NCI-H2196 treated with DMSO at 0.1 percent for 48 hours (cell line): ENCODE results near the gene GPR82.
"Not testable (repeated sequence)": the region's sequence is repeated elsewhere in the genome, so short reads cannot be mapped to it uniquely, and the experiment has no call there.

Experiments used
- DNase-seq: peaks from one replicate; lab custom pipeline; 2025; ENCODE audit not compliant: unreplicated experiment; lab: John Stamatoyannopoulos, UW

The GPR82 gene, protein sequence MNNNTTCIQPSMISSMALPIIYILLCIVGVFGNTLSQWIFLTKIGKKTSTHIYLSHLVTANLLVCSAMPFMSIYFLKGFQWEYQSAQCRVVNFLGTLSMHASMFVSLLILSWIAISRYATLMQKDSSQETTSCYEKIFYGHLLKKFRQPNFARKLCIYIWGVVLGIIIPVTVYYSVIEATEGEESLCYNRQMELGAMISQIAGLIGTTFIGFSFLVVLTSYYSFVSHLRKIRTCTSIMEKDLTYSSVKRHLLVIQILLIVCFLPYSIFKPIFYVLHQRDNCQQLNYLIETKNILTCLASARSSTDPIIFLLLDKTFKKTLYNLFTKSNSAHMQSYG

DNA sequence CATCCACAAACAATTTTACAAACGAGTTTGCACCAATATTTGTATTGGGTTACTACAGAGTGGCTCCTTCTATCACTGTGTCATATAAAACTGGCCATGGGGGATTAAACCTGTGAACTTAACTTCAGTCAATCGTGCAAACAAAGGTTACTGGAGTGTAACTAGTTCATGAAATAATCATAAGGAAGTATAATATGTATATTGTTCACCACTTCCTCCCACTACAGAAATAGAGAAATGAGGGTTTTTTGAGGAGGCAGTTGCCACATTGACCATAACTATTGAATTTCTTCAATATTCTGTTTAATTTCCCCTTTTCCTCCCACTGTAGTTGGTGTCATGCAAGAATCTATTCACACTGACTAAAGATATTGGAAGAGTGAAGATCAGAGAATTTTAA lies at the start of gene GPR82:
TSS of gene GPR82 (plus strand) at position 356 of the 400 bp plus-strand sequence. CDS start 2,846 bp downstream, outside the sequence.
- no peak for DNase-seq

GRCh38 chrX:41676361-41676760 lies 47.6 kb upstream of the GPR82 start:
- DNase-seq = not testable (repeated sequence)

DNA sequence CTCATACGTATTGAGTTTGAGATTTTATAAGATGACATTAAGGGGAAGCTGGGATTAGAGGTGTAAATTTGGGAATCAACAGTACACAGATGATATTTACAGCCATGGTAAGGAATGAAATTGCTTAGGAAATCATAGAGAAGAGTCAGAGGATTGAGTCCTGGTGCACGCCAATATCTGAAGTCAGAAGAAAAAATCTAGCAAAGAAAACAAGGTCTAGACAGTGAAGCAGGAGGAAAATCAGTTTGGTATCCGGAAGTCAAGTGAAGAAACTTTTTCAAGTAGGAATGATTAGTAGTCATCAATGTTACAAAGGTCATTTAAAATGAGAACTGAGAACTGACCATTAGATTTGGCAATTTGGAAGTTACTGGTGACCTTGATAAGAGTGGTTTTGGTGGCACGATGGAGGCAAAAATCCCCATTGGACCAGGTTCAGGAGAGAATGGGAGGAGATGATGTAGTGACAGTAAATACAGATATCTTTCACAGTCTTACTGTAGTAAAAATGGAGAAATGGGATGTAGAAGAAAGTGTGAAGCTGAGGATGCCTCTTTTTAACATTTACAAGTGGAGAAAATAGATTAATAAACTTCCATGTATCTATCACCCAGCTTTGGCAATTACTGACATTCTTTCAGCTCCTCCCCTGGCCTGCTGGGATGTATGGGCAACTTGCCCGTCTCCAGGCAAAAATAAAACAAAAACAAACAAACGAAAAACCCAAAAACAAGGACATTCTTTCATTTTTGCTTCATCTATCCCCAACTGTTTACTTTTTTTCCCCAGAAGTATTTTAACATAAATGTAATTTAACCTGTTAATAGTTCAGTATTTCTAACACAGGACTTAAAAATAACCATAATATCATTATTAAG lies 46.6 kb upstream of the GPR82 start:
- DNase-seq = no peak

GRCh38 chrX:41684138-41684537 lies 39.8 kb upstream of the GPR82 start:
- no peak for DNase-seq

DNA sequence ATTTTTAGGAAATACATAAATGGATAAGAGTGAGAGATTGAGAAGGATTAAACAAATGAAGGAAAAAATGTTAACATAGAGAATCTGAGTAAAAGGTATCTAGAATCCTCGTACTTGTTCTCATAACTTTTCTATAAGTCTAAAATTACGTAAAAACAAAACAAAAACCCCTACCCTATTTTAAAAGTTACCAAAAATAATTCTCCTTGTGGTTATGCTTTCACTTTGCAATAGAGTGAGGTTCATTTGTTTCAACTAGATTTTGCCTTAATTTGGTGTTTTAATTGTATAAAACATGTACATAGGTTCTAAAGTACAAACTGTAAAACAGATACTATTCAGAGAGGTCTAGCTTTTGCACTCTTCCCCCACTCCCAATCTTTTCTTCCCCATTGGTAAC lies 39.0 kb upstream of the GPR82 start:
- DNase-seq = no peak

- DNase-seq = no peak
Observed at GRCh38 chrX:41686788-41687187, 37.2 kb upstream of the GPR82 start.

GRCh38 chrX:41688156-41688555 lies 35.8 kb upstream of the GPR82 start:
- DNase-seq = no peak

DNA sequence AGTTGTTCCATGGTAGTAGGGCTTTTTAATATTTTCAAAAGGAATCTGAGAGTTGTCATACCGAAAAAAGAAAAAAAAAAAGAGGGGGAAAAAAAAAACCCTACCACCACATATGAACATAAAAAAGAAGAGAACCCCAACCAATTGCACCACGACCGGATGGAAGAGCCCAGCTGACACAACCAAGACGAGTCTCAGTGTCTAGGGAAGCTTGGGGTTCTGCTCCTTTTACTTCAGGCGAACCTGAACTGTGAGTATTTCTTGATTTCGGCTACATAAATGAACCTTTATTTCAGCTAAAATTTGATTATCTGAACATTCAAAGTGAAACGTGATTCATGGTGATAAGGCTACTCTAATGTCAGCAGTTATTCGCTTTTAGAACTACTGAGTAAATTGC lies 35.1 kb upstream of the GPR82 start, which contains the start of gene GPR34:
TSS of gene GPR34 (plus strand) at position 139 of the 400 bp plus-strand sequence. CDS start 6,661 bp downstream, outside the sequence.
- no peak for DNase-seq

GRCh38 chrX:41689711-41690110 lies 34.3 kb upstream of the GPR82 start:
- DNase-seq = no peak

- DNase-seq = no peak
Observed at GRCh38 chrX:41692162-41692749, 31.7 kb upstream of the GPR82 start.

DNA sequence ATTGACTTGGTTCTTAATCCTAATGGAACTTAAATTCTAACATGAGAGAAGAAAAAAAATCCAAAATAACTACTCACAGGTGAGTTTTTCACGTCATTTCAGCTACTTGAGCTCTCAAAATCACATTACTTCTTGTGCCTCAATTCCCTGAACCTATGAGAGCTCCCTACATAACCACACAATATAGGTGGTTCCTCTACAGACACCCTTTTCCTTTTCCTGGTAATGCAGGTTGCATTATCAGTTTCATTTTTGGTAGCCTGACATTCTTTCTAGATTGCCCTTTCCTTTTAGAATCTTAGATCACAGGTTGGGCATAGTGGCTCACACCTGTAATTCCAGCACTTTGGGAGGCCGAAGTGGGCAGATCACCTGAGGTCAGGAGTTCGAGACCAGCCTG lies 31.0 kb upstream of the GPR82 start:
- no peak for DNase-seq

DNA sequence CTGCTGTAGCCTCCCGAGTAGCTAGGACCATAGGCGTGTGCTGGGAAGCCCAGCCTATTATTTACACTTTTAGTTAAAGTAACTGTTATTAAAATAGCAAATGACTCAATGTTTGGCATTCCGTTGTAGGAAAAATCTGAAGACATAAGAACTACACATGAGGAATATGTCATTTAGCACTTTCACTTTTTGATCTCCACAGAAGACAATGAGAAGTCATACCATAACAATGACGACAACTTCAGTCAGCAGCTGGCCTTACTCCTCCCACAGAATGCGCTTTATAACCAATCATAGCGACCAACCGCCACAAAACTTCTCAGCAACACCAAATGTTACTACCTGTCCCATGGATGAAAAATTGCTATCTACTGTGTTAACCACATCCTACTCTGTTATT lies 28.6 kb upstream of the GPR82 start:
- DNase-seq = no peak

- no peak for DNase-seq
Observed at GRCh38 chrX:41703574-41704029, 20.4 kb upstream of the GPR82 start.

DNA sequence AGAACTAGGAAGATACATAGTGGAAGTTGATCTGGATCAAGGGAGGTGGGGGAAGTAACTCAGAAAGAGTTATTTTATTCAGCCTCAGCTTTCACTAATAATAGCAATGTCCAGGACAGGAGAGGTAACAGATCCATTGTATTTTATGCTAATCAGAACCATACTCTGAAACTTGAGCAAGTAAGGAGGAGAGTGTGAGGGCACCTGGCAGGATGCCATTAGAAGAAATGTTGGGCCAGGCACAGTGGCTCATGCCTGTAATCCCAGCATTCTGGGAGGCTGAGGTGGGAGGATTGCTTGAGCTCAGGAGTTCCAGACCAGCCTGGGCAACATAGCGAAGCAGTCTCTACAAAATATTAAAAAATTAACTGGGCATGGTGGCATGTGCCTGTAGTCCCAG lies 18.9 kb upstream of the GPR82 start:
- no peak for DNase-seq

GRCh38 chrX:41705680-41706374 lies 18.2 kb upstream of the GPR82 start:
- DNase-seq = no peak

GRCh38 chrX:41707218-41707617 lies 16.8 kb upstream of the GPR82 start:
- no peak for DNase-seq

GRCh38 chrX:41708486-41708885 lies 15.5 kb upstream of the GPR82 start:
- no peak for DNase-seq

DNA sequence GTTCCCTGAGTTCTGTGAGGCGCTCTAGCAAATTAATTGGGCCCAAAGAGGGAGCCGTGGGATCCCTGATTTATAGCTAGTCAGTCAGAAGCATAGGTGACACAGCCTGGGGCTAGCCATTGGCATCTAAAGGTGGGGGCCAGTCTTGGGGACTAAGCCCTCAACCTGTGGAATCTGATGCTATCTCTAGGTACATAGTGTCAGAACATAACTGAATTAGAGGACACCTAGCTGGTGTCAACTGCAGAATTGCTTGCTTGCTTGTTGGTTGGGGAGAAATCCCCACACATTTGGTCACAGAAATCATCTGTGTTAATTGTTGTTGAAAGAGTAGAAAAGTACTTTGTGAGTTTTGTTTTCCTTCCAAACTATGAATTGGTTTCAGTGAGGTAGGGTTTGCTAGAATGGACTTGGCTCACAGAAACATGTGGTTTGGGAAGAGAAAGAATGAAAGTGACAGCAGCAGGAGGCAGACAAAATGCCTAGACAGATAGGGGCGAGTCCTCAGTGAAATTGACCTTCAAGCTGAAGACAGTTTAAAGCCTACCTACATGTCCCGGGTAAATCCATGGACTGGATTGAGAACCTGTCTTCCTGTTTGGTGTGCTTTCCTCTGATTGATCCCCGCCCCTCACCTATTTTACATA lies 12.8 kb upstream of the GPR82 start:
- no peak for DNase-seq

- no peak for DNase-seq
Observed at GRCh38 chrX:41716222-41716621, 7.8 kb upstream of the GPR82 start.

GRCh38 chrX:41716767-41717473 lies 7.1 kb upstream of the GPR82 start:
- DNase-seq = no peak
